RWPE1 (cell line): Measurements from ENCODE around the gene EGFLAM.

ENCODE experiments used
- CTCF ChIA-PET: fragments of 350-600 bp; sonication (Branson Sonifier 250); formaldehyde crosslinking; extraction: SDS; loops from one replicate; lab custom pipeline; 2021; lab: Yijun Ruan, JAX
- POLR2A ChIA-PET: fragments of 400-600 bp; formaldehyde crosslinking; extraction: SDS; loops from one replicate; lab custom pipeline; 2020; ENCODE audit warnings: antibody characterized with exemption; ENCODE audit not compliant: low non-redundant PET; lab: Yijun Ruan, JAX
- DNase-seq: peaks from one replicate; pipeline ENCODE4 v3.0.0; 2012; ENCODE audit warnings: low spot score
- H3K27ac ChIP-seq: fragments of 450-650 bp; 2 replicates; pipeline ENCODE4 v1.5.1; 2017
- CTCF ChIP-seq: fragments of 450-650 bp; conservative IDR thresholded peaks from 2 replicates; pipeline ENCODE4 v1.5.1; 2017; ENCODE audit warnings: low read depth, mild to moderate bottlenecking

The EGFLAM gene

DNA sequence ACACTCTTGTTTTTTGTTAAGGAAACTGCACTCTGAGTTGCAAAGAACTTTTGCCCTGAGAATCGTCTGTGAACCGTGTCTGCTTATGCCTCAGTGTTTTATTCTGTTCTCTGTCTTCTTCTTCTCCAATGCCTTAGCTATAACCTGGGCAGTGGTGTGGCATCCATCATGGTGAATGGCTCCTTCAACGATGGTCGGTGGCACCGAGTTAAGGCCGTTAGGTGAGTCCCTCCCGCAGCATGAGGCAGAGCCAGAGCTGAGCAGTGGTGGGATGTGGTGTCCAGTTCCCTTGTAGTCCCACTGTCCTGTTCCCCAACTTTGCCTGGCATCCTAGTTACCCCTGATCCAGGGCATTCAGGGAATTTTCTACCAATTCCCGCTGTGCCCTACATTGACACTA lies 199.8 kb downstream of the EGFLAM start:
- no peak overlapping the region for H3K27ac ChIP-seq
- POLR2A ChIA-PET, result no interaction called here
- no peak for TF ChIP-seq CTCF
- CTCF ChIA-PET, result interaction anchor here (1.0 kb wide), 1 partner anchor 17 kb away, joined by 3 read pairs; no protein-coding TSS in a partner anchor
- DNase-seq, result no peak

DNA sequence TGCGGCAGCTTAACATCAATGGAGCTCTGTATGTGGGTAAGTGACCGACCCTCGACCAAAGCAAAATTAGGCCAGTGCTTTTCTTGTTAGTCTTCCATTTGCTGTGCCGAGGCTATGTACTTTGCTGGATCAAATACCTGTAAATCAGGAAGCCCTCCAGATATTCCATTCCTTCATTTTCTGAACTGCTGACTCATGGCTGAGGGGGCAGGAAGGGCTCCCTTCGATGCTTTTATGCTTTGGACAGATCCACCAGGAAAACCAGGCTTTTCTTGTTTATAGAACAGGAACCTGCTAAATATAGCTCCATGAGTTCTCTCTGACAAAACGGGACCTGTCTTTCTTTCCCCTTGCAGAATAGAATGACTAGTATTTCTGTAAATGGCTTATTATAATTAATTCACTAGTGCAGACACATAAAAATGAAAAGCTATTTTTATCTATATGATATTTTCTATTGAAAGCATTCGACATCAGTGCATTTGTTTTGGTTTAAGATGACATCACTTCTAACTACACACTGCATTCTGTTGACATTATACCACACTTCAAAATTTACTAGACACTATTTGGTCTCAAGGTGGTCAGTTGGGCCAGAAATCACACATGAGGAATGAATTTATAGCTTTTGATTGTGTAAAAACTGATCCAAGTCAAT lies 204.7 kb downstream of the EGFLAM start:
- TF ChIP-seq CTCF, result no peak

GRCh38 chr5:38463634-38464521 lies 205.5 kb downstream of the EGFLAM start:
- DNase-seq, result peak; percentile 84
- POLR2A ChIA-PET, result interaction anchor here (0.5 kb wide), 1 partner anchor 23 kb away, joined by 3 read pairs; no protein-coding TSS in a partner anchor
- no peak for TF ChIP-seq CTCF
- peak overlapping the region; percentile 69 for H3K27ac ChIP-seq
- CTCF ChIA-PET, result interaction anchor here (0.6 to 1.6 kb wide), 3 partner anchors 22 to 346 kb away, joined by 3 to 5 read pairs (median 4); no protein-coding TSS in a partner anchor

More for the DNA sequence above, 204.7 kb downstream of the EGFLAM start:
- DNase-seq, result peak; percentile 13
- peak overlapping the region; percentile 69; the same call in 1 of the 2 replicates for H3K27ac ChIP-seq
- ChIA-PET POLR2A (interaction anchor here (0.5 kb wide), 1 partner anchor 22 kb away, joined by 3 read pairs; no protein-coding TSS in a partner anchor), CTCF (no interaction called here)

- ChIA-PET CTCF (interaction anchor here (1.6 kb wide), 1 partner anchor 23 kb away, joined by 5 read pairs; no protein-coding TSS in a partner anchor), POLR2A (no interaction called here)
- no peak for TF ChIP-seq CTCF
- H3K27ac ChIP-seq, result no peak overlapping the region
- DNase-seq, result no peak
Observed at GRCh38 chr5:38465061-38465460, 206.7 kb downstream of the EGFLAM start.

- H3K27ac ChIP-seq, result peak overlapping the region; percentile 82
- DNase-seq, result no peak
- CTCF ChIA-PET, result no interaction called here
- POLR2A ChIA-PET, result no interaction called here
- TF ChIP-seq CTCF, result no peak
Observed at GRCh38 chr5:38465702-38466423, 207.5 kb downstream of the EGFLAM start.
